Endothelial cell of umbilical vein (primary cell): ENCODE data around the gene CREB3L2. TPM values are rescaled to one million over a fixed set of nuclear protein-coding genes. Genes with fewer than 3 reads are reported as not detected.
A peak's percentile ranks its signal among the peaks of the same experiment; 100 is the strongest.

Source experiments
- BruUV-seq: library from RNA; stranded (reverse); fragments of 400-500 nt; replicated peaks from 2 replicates; lab custom pipeline; 2021; lab: Mats Ljungman, UMichigan
- CTCF ChIA-PET: fragments of 300-600, 350-600 bp; sonication (Branson Sonifier 250); formaldehyde crosslinking; loops from one replicate; lab custom pipeline; 2021; ENCODE audit warnings: antibody characterized with exemption, inconsistent platforms; lab: Charles Lee
- POLR2A ChIA-PET: fragments of 300-600, 350-600 bp; sonication (Branson Sonifier 250); formaldehyde crosslinking; loops from one replicate; lab custom pipeline; 2021; ENCODE audit warnings: antibody characterized with exemption, inconsistent platforms; lab: Charles Lee
- DNase-seq: peaks from one replicate; pipeline ENCODE4 v3.0.0-alpha.2; 2011; ENCODE audit warnings: low read depth, low spot score
- FAIRE-seq: peaks from 2 replicates; lab custom pipeline; 2011; peaks lifted over from hg19 to GRCh38; lab: Jason Lieb, UNC
- H2AFZ ChIP-seq: 2 replicates; pipeline ENCODE4 v1.6.0; 2012; ENCODE audit warnings: low read depth, low read length, control low read depth, inconsistent platforms
- H3K27ac ChIP-seq: 2 replicates; pipeline ENCODE4 v1.5.1; 2011; ENCODE audit warnings: low read depth, mild to moderate bottlenecking, control low read depth, low read length, moderate library complexity; ENCODE audit not compliant: insufficient read depth
- H3K27me3 ChIP-seq, 2 experiments: 2 replicates each; pipeline versions ENCODE4 v1.6.0 to v1.6.1; 2011; ENCODE audit warnings: low read length in 2 of 2, mixed read lengths in 1 of 2; ENCODE audit not compliant: control insufficient read depth in 2 of 2, insufficient read depth in 2 of 2
- H3K36me3 ChIP-seq, 2 experiments: 2 replicates in 1 of 2; 3 replicates in 1 of 2; pipeline ENCODE4 v1.5.1; 2011; ENCODE audit warnings: low read length in 2 of 2, mild to moderate bottlenecking in 1 of 2, moderate library complexity in 1 of 2; ENCODE audit not compliant: control insufficient read depth in 2 of 2, insufficient read depth in 2 of 2; ENCODE audit errors: extremely low read depth in 1 of 2
- H3K4me1 ChIP-seq: 3 replicates; pipeline ENCODE4 v1.5.1; 2011; ENCODE audit warnings: mild to moderate bottlenecking, low read length; ENCODE audit not compliant: control insufficient read depth, insufficient read depth; ENCODE audit errors: extremely low read depth
- H3K4me2 ChIP-seq: 2 replicates; pipeline ENCODE4 v1.6.1; 2011; ENCODE audit warnings: low read length, control low read depth, mixed read lengths; ENCODE audit not compliant: insufficient read depth
- H3K4me3 ChIP-seq, 3 experiments: fragments of 200-600 bp in 1 of 3; sonication (generic), shearing (Covaris generic) in 1 of 3; replicated peaks in 1 of 3; 2 replicates each; pipeline ENCODE4 v1.5.1; 2011 to 2016; ENCODE audit warnings: control low read depth in 3 of 3, low read length in 3 of 3, mild to moderate bottlenecking in 2 of 3, inconsistent platforms in 1 of 3, low read depth in 1 of 3, moderate library complexity in 1 of 3; ENCODE audit not compliant: insufficient read depth in 1 of 3
- H3K79me2 ChIP-seq: 2 replicates; pipeline ENCODE4 v1.6.0; 2012; ENCODE audit warnings: low read length, inconsistent platforms; ENCODE audit not compliant: control insufficient read depth, insufficient read depth
- H3K9ac ChIP-seq: replicated peaks from 2 replicates; pipeline ENCODE3; 2011; ENCODE audit warnings: low read length, control low read depth; ENCODE audit not compliant: insufficient read depth; ENCODE audit errors: extremely low read depth
- H3K9me1 ChIP-seq: replicated peaks from 3 replicates; pipeline ENCODE4 v1.6.0; 2011; ENCODE audit warnings: mild to moderate bottlenecking, low read length; ENCODE audit not compliant: control insufficient read depth, insufficient read depth; ENCODE audit errors: extremely low read depth
- H3K9me3 ChIP-seq: replicated peaks from 2 replicates; pipeline ENCODE4 v1.5.1; 2012; ENCODE audit warnings: low read length, inconsistent platforms; ENCODE audit not compliant: control insufficient read depth, insufficient read depth
- H4K20me1 ChIP-seq: replicated peaks from 2 replicates; pipeline ENCODE3; 2011; ENCODE audit warnings: mild to moderate bottlenecking, low read length; ENCODE audit not compliant: control insufficient read depth, insufficient read depth; ENCODE audit errors: extremely low read depth
- EZH2 ChIP-seq: IDR thresholded peaks from 2 replicates; pipeline ENCODE4 v1.6.1; 2012; ENCODE audit warnings: borderline replicate concordance, low read depth, mild to moderate bottlenecking, moderate library complexity, low read length, inconsistent platforms; ENCODE audit not compliant: severe bottlenecking
- FOS ChIP-seq: IDR thresholded peaks from 2 replicates; pipeline ENCODE4 v1.6.1; 2011; ENCODE audit warnings: mild to moderate bottlenecking, low read length, moderate library complexity, borderline replicate concordance; ENCODE audit not compliant: insufficient read depth
- JUN ChIP-seq: IDR thresholded peaks from 2 replicates; pipeline ENCODE4 v1.6.1; 2011; ENCODE audit warnings: borderline replicate concordance, low read depth; ENCODE audit not compliant: insufficient read length, insufficient read depth
- MAX ChIP-seq: IDR thresholded peaks from 2 replicates; pipeline ENCODE4 v1.6.1; 2011; ENCODE audit not compliant: insufficient read depth, insufficient read length
- dilution Hi-C: fragments of 300-500 bp; cut with MboI; formaldehyde crosslinking; loops from one replicate; pipeline ENCODE4 v1.15.0; 2019; ENCODE audit warnings: low sequenced_read_pairs; ENCODE audit not compliant: extremely low pct_ligation_motif_present
- intact Hi-C: fragments of 100-400 bp; cut with micrococcal nuclease; formaldehyde crosslinking; loops from one replicate; pipeline ENCODE4 v1.10.0; 2022
- polyA plus RNA-seq, 4 experiments: library from polyadenylated mRNA; depleted of rRNA in 3 of 4; stranded (reverse) in 3 of 4; unstranded in 1 of 4; fragments of >200 nt; gene quantifications; 2 replicates each; pipeline versions ENCODE4 v1.2.1 to v1.2.3, GENCODE V29; 2011 to 2012; ENCODE audit warnings: missing spikeins in 1 of 4
- total RNA-seq: library from RNA; stranded (reverse); gene quantifications from 2 replicates; pipeline ENCODE4 v1.2.3, GENCODE V29; 2021

CREB3L2 gene
- total and polyA plus RNA-seq, 2 donors (not counting 3 experiments of a cell fraction or from before 2014, with no cell fraction given): 32.1 to 93.4 TPM

GRCh38 chr7:137923380-137923779 is 78.5 kb downstream of the CREB3L2 start:
- BruUV-seq: no TSS peak
- peaks cover 41% of the 10 kb centered on the region for H3K79me2 ChIP-seq
- H3K4me2 ChIP-seq: no peak overlapping the region
- no peaks in the 10 kb centered on the region for H3K27me3 ChIP-seq
- no peak for TF ChIP-seq EZH2
- TF ChIP-seq FOS: peak; percentile 11
- DNase-seq (no peak), FAIRE-seq (no peak)
- ChIA-PET CTCF (interaction anchor here (0.8 to 2.5 kb wide), 2 partner anchors 14 to 79 kb away, joined by 3 to 10 read pairs; partner anchors contain the start of gene CREB3L2), POLR2A (no interaction called here)
- no peak overlapping the region for H3K4me3 ChIP-seq
- no peak overlapping the region for H2AFZ ChIP-seq
- H3K9me1 ChIP-seq: no peaks in the 10 kb centered on the region
- H3K36me3 ChIP-seq: peaks cover 0 to 8% of the 10 kb centered on the region in 2 experiments
- dilution Hi-C loops (no loop called here), intact Hi-C loops (no loop called here)
- H3K9ac ChIP-seq: no peak overlapping the region
- H3K9me3 ChIP-seq: no peaks in the 10 kb centered on the region
- no peaks in the 10 kb centered on the region for H4K20me1 ChIP-seq
- H3K4me1 ChIP-seq: peaks cover 6% of the 10 kb centered on the region
- H3K27ac ChIP-seq: no peak overlapping the region

DNA sequence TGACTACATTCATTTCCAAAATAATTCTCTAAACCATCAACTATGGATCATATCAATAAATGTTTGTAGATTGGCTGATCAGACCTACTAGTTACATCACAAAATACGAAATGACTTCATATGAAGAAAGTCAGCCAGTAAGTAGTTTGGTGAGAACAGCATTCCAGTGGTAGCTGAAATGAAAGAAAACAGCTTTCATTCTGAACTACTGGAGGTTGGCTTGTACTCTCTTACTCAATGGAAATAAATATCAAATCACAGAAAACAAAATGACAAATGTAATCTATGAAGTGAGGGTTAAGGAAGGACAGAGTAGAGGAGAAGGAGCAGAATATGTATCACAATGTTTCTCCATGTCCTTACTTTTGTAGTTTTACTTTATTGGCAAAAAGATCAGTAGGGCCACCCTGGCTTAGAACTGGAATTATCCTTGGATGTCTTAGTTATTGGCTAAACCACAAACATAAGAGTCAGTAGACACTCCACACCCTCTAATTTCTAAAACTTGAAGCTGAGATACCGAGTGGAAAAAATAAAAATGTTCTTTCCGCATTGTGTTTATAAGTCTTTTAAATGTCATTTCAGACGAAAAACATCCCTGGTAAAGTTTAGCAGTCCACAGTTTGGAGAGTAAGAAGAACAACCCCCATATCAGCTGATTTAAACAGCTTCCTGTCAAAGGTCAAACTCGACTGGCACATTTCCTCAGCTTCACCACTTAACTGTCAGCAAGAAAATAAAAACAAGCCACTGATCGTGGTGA is 81.1 kb downstream of the CREB3L2 start:
- no TSS peak for BruUV-seq
- Histone ChIP-seq H3K4me1 (peaks cover 6% of the 10 kb centered on the region), H3K79me2 (peaks cover 52% of the 10 kb centered on the region), H3K9me3 (no peaks in the 10 kb centered on the region), H3K27ac (no peak overlapping the region), H2AFZ (no peak overlapping the region), H3K27me3 (no peaks in the 10 kb centered on the region), H3K9ac (no peak overlapping the region), H3K4me2 (no peak overlapping the region), H3K36me3 (peaks cover 0 to under 1% of the 10 kb centered on the region in 2 experiments), H3K4me3 (no peak overlapping the region), H3K9me1 (no peaks in the 10 kb centered on the region), H4K20me1 (no peaks in the 10 kb centered on the region)
- dilution Hi-C loops: no loop called here
- DNase-seq (no peak), FAIRE-seq (no peak)
- ChIA-PET POLR2A (no interaction called here), CTCF (interaction anchor here (0.7 to 1.5 kb wide), 5 partner anchors 81 to 265 kb away, joined by 3 to 6 read pairs (median 3); partner anchors contain the start of gene CREB3L2)
- intact Hi-C loops: no loop called here
- TF ChIP-seq MAX (no peak), JUN (no peak)
